ENCODE data around the gene LGR5. TPM values are rescaled to one million over a fixed set of nuclear protein-coding genes. Genes with fewer than 3 reads are reported as not detected.

The LGR5 gene
- total and polyA plus RNA-seq, 2 of the 13 experiments (the other 11 are each of a cell fraction or from before 2014, with no cell fraction given): 37.0 to 121 TPM

GRCh38 chr12:71601546-71601945 is 161.9 kb downstream of the LGR5 start:
- no peak overlapping the region for H2AFZ ChIP-seq (ENCODE audit: low read length)
- in situ Hi-C loops (cut with HindIII; ENCODE audit: extremely low pct_ligation_motif_present, low pct_unique_long_range_greater_than_20kb) (no loop called here), intact Hi-C loops (cut with micrococcal nuclease; ENCODE audit: unreplicated experiment) (no loop called here)
- no peaks in the 10 kb centered on the region for H3K4me1 ChIP-seq (ENCODE audit: insufficient read depth, low read length)
- no peak overlapping the region for H3K9ac ChIP-seq (ENCODE audit: insufficient read depth, low read depth, low read length)
- DNase-seq (ENCODE audit: low spot score) (no peak), FAIRE-seq (no peak), ATAC-seq (no peak)
- CTCF ChIA-PET (ENCODE audit: low intra/inter-chr PET ratio, low total read pairs): no interaction called here
- H3K79me2 ChIP-seq (ENCODE audit: insufficient read depth, low read length): no peaks in the 10 kb centered on the region
- no peaks in the 10 kb centered on the region for H3K36me3 ChIP-seq (replicated peaks in 1 of 2; ENCODE audit: control insufficient read depth in 1 of 2, insufficient read depth in 2 of 2, low read length in 2 of 2)
- no peaks in the 10 kb centered on the region for H4K20me1 ChIP-seq (ENCODE audit: insufficient read depth, low read length)
- no peaks in the 10 kb centered on the region for H3K27me3 ChIP-seq (ENCODE audit: control insufficient read depth in 1 of 2, insufficient read depth in 2 of 2, low read length in 2 of 2)
- no peak overlapping the region for H3K4me2 ChIP-seq (ENCODE audit: low read depth, low read length)
- H3K4me3 ChIP-seq (replicated peaks in 1 of 3; ENCODE audit: insufficient read depth in 1 of 3, low read depth in 2 of 3, low read length in 3 of 3): no peak overlapping the region
- no TSS peak for BruUV-seq (replicated peaks)
- POLR2A ChIA-PET: no interaction called here
- TF ChIP-seq ZFAT (CRISPR knock-in tag; conservative IDR thresholded peaks at IDR 0.05) (no peak), GTF2F1 (IDR thresholded peaks at IDR 0.05; ENCODE audit: low read length) (no peak), SMC3 (IDR thresholded peaks at IDR 0.05; ENCODE audit: low read length) (no peak), ZFX (CRISPR knock-in tag; IDR thresholded peaks at IDR 0.05; ENCODE audit: low read depth) (no peak)
- H3K27ac ChIP-seq (ENCODE audit: extremely low read length, insufficient read depth, low read length): no peak overlapping the region
- no peaks in the 10 kb centered on the region for H3K9me3 ChIP-seq (ENCODE audit: low read length)

- H3K9ac ChIP-seq (ENCODE audit: insufficient read depth, low read depth, low read length): no peak overlapping the region
- no peak overlapping the region for H3K4me2 ChIP-seq (ENCODE audit: low read depth, low read length)
- 70% methylated on average over 10 of the region's 10 CpGs for WGBS (ENCODE audit: low lambda C conversion rate)
- H3K27ac ChIP-seq (ENCODE audit: extremely low read length, insufficient read depth, low read length): no peak overlapping the region
- H2AFZ ChIP-seq (ENCODE audit: low read length): no peak overlapping the region
- no peaks in the 10 kb centered on the region for H4K20me1 ChIP-seq (ENCODE audit: insufficient read depth, low read length)
- no peaks in the 10 kb centered on the region for H3K27me3 ChIP-seq (ENCODE audit: control insufficient read depth in 1 of 2, insufficient read depth in 2 of 2, low read length in 2 of 2)
- H3K36me3 ChIP-seq (replicated peaks in 1 of 2; ENCODE audit: control insufficient read depth in 1 of 2, insufficient read depth in 2 of 2, low read length in 2 of 2): peaks cover 0 to 3% of the 10 kb centered on the region in 2 experiments; a peak in 1 of 5 replicates
- TF ChIP-seq HNF4A (CRISPR knock-in tag; IDR thresholded peaks at IDR 0.05) (no peak), ZNF530 (CRISPR knock-in tag; IDR thresholded peaks at IDR 0.05; ENCODE audit: low read depth) (no peak), ZNF143 (CRISPR knock-in tag; IDR thresholded peaks at IDR 0.05) (peak; percentile 32; the same call in 1 of the 2 replicates), ZFP36 (IDR thresholded peaks at IDR 0.05; ENCODE audit: borderline replicate concordance, low read depth, low read length, partially characterized antibody) (no peak), HOXD1 (CRISPR knock-in tag; IDR thresholded peaks at IDR 0.05) (no peak), KAT8 (CRISPR knock-in tag; IDR thresholded peaks at IDR 0.05) (no peak), POLR2G (IDR thresholded peaks at IDR 0.05; ENCODE audit: low read depth, low read length) (0 out of 2 replicates have a peak, but pooled peaks have one; percentile 52), MIER3 (CRISPR knock-in tag; IDR thresholded peaks at IDR 0.05; ENCODE audit: borderline replicate concordance) (no peak), CTCF (CRISPR knock-in tag; IDR thresholded peaks at IDR 0.05) (no peak), ARID5B (CRISPR knock-in tag; IDR thresholded peaks at IDR 0.05) (no peak)
- intact Hi-C loops (cut with micrococcal nuclease; ENCODE audit: unreplicated experiment): no loop called here
- CTCF ChIA-PET (ENCODE audit: low intra/inter-chr PET ratio, low total read pairs): no interaction called here
- H3K9me3 ChIP-seq (ENCODE audit: low read length): no peaks in the 10 kb centered on the region
- BruUV-seq (replicated peaks): no TSS peak
- FAIRE-seq: no peak
- ATAC-seq: peak; percentile 28
- in situ Hi-C loops (cut with HindIII; ENCODE audit: extremely low pct_ligation_motif_present, low pct_unique_long_range_greater_than_20kb): no loop called here
- POLR2A ChIA-PET: no interaction called here
- H3K4me1 ChIP-seq (ENCODE audit: insufficient read depth, low read length): no peaks in the 10 kb centered on the region
- no peaks in the 10 kb centered on the region for H3K79me2 ChIP-seq (ENCODE audit: insufficient read depth, low read length)
- no peak for DNase-seq (ENCODE audit: low spot score)
- H3K4me3 ChIP-seq (replicated peaks in 1 of 3; ENCODE audit: insufficient read depth in 1 of 3, low read depth in 2 of 3, low read length in 3 of 3): no peak overlapping the region
Measured at GRCh38 chr12:71602761-71603577, 163.4 kb downstream of the LGR5 start.
